Trophoblast cell (in vitro differentiated cells and primary cell): ENCODE results near the gene CLEC16A.

Experiments
- DNase-seq, 2 donors: peaks; one replicate each; pipeline ENCODE4 v3.0.0-alpha.2; 2016
- H2AFZ ChIP-seq: 2 replicates; pipeline ENCODE4 v1.6.1; 2013; ENCODE audit warnings: low read length, moderate library complexity, mild to moderate bottlenecking; ENCODE audit not compliant: insufficient read depth, poor library complexity
- H2AK5ac ChIP-seq: 2 replicates; pipeline ENCODE4 v1.6.1; 2013; ENCODE audit warnings: mild to moderate bottlenecking, low read length
- H2BK120ac ChIP-seq: 2 replicates; pipeline ENCODE4 v1.6.1; 2013; ENCODE audit warnings: low read length, mild to moderate bottlenecking, moderate library complexity; ENCODE audit not compliant: insufficient read depth, poor library complexity
- H2BK12ac ChIP-seq: 2 replicates; pipeline ENCODE4 v1.6.1; 2013; ENCODE audit warnings: mild to moderate bottlenecking, low read length, moderate library complexity
- H2BK5ac ChIP-seq: 2 replicates; pipeline ENCODE4 v1.6.1; 2013; ENCODE audit warnings: low read length, low read depth, moderate library complexity, mild to moderate bottlenecking; ENCODE audit not compliant: poor library complexity
- H3K14ac ChIP-seq: 2 replicates; pipeline ENCODE4 v1.6.1; 2013; ENCODE audit warnings: mild to moderate bottlenecking, low read length
- H3K18ac ChIP-seq: 2 replicates; pipeline ENCODE4 v1.6.1; 2013; ENCODE audit warnings: mild to moderate bottlenecking, low read length
- H3K23ac ChIP-seq: 2 replicates; pipeline ENCODE4 v1.6.1; 2013; ENCODE audit warnings: low read length
- H3K27ac ChIP-seq: 2 replicates; pipeline ENCODE4 v1.5.1; 2013; ENCODE audit warnings: low read depth, mild to moderate bottlenecking, inconsistent platforms, low read length, moderate library complexity
- H3K27me3 ChIP-seq: 2 replicates; pipeline ENCODE4 v1.6.1; 2013; ENCODE audit warnings: inconsistent platforms, mild to moderate bottlenecking, low read length, moderate library complexity; ENCODE audit not compliant: insufficient read depth
- H3K36me3 ChIP-seq, 2 experiments: 1 replicate in 1 of 2; 2 replicates in 1 of 2; pipeline ENCODE4 v1.6.1; 2013; ENCODE audit warnings: low read length in 2 of 2, mild to moderate bottlenecking in 2 of 2, moderate library complexity in 1 of 2; ENCODE audit not compliant: insufficient read depth in 2 of 2, control insufficient read depth in 1 of 2
- H3K4ac ChIP-seq: 2 replicates; pipeline ENCODE4 v1.6.1; 2013; ENCODE audit warnings: low read depth, mild to moderate bottlenecking, low read length, moderate library complexity
- H3K4me1 ChIP-seq, 2 experiments: 1 replicate in 1 of 2; 2 replicates in 1 of 2; pipeline ENCODE4 v1.6.1; 2013; ENCODE audit warnings: low read length in 2 of 2, mild to moderate bottlenecking in 2 of 2, moderate library complexity in 1 of 2; ENCODE audit not compliant: insufficient read depth in 2 of 2, control insufficient read depth in 1 of 2
- H3K4me2 ChIP-seq: 2 replicates; pipeline ENCODE4 v1.6.1; 2013; ENCODE audit warnings: inconsistent platforms, mild to moderate bottlenecking, low read length, moderate library complexity
- H3K4me3 ChIP-seq: 2 replicates; pipeline ENCODE4 v1.5.1; 2013; ENCODE audit warnings: mild to moderate bottlenecking, low read depth, low read length, inconsistent platforms
- H3K79me1 ChIP-seq: one replicate; pipeline ENCODE4 v1.6.1; 2013; ENCODE audit warnings: low read length
- H3K79me2 ChIP-seq: 2 replicates; pipeline ENCODE4 v1.6.1; 2013; ENCODE audit warnings: low read length, mild to moderate bottlenecking; ENCODE audit not compliant: control insufficient read depth, insufficient read depth, poor library complexity
- H3K9ac ChIP-seq: 2 replicates; pipeline ENCODE4 v1.6.1; 2013; ENCODE audit warnings: mild to moderate bottlenecking, low read length
- H3K9me3 ChIP-seq: 2 replicates; pipeline ENCODE4 v1.6.1; 2013; ENCODE audit warnings: low read depth, mild to moderate bottlenecking, control low read depth, inconsistent platforms, low read length; ENCODE audit not compliant: insufficient read depth
- H4K12ac ChIP-seq: 2 replicates; pipeline ENCODE4 v1.6.1; 2013; ENCODE audit warnings: low read depth, mild to moderate bottlenecking, low read length, moderate library complexity
- H4K8ac ChIP-seq: 2 replicates; pipeline ENCODE4 v1.6.1; 2013; ENCODE audit warnings: low read depth, mild to moderate bottlenecking, low read length, moderate library complexity
- H4K91ac ChIP-seq: one replicate; pipeline ENCODE4 v1.6.1; 2013; ENCODE audit warnings: low read depth, mild to moderate bottlenecking, low read length, moderate library complexity
- WGBS: extraction: QIAGEN DNeasy Blood & Tissue Kit; methylation state at CpG from one replicate; pipeline ENCODE4 v1.1.7; 2013; ENCODE audit warnings: missing lambda C conversion rate; ENCODE audit not compliant: insufficient read length, insufficient coverage; ENCODE audit errors: extremely low coverage; 5-methylcytosine and 5-hydroxymethylcytosine counted together

CLEC16A gene

GRCh38 chr16:10949424-10949970 is 5.1 kb downstream of the CLEC16A start:
- Histone ChIP-seq H3K4me3 (no peak overlapping the region), H2AK5ac (no peak overlapping the region), H3K4me1 (peaks cover 24 to 29% of the 10 kb centered on the region in 2 experiments), H4K91ac (no peak overlapping the region), H3K27me3 (no peaks in the 10 kb centered on the region), H3K18ac (no peak overlapping the region), H3K23ac (no peak overlapping the region), H2BK120ac (no peak overlapping the region), H3K14ac (no peak overlapping the region), H4K12ac (no peak overlapping the region), H4K8ac (no peak overlapping the region), H3K9ac (no peak overlapping the region), H2BK12ac (no peak overlapping the region), H3K36me3 (no peaks in the 10 kb centered on the region), H2AFZ (no peak overlapping the region), H2BK5ac (no peak overlapping the region), H3K9me3 (no peaks in the 10 kb centered on the region), H3K4ac (no peak overlapping the region), H3K79me1 (peaks cover 2% of the 10 kb centered on the region), H3K27ac (no peak overlapping the region), H3K79me2 (peaks cover 3% of the 10 kb centered on the region), H3K4me2 (no peak overlapping the region)
- no peak for DNase-seq
- no CpG with 5 or more reads among the region's 7 CpGs for WGBS

GRCh38 chr16:10950393-10950792 is 6.0 kb downstream of the CLEC16A start:
- Histone ChIP-seq H2AFZ (no peak overlapping the region), H2BK5ac (no peak overlapping the region), H3K4me3 (no peak overlapping the region), H3K4me2 (no peak overlapping the region), H2AK5ac (no peak overlapping the region), H3K18ac (no peak overlapping the region), H3K27ac (no peak overlapping the region), H3K79me2 (no peaks in the 10 kb centered on the region), H3K4ac (no peak overlapping the region), H4K8ac (no peak overlapping the region), H3K9ac (no peak overlapping the region), H3K9me3 (no peaks in the 10 kb centered on the region), H3K14ac (no peak overlapping the region), H4K91ac (no peak overlapping the region), H3K79me1 (peaks cover 6% of the 10 kb centered on the region), H2BK120ac (no peak overlapping the region), H4K12ac (no peak overlapping the region), H3K23ac (no peak overlapping the region), H2BK12ac (no peak overlapping the region), H3K4me1 (peaks cover 26 to 29% of the 10 kb centered on the region in 2 experiments), H3K36me3 (no peaks in the 10 kb centered on the region), H3K27me3 (no peaks in the 10 kb centered on the region)
- peak; percentile 62 to 73 for DNase-seq
- WGBS: no CpG with 5 or more reads among the region's 5 CpGs

- no peak overlapping the region for H3K9ac ChIP-seq
- no peak overlapping the region for H3K4ac ChIP-seq
- H2BK12ac ChIP-seq: no peak overlapping the region
- no peak overlapping the region for H2BK120ac ChIP-seq
- no peak overlapping the region for H2BK5ac ChIP-seq
- no peak overlapping the region for H3K18ac ChIP-seq
- H3K79me2 ChIP-seq: no peaks in the 10 kb centered on the region
- H4K12ac ChIP-seq: no peak overlapping the region
- H3K4me3 ChIP-seq: no peak overlapping the region
- no peak overlapping the region for H2AK5ac ChIP-seq
- peaks cover 24 to 29% of the 10 kb centered on the region in 2 experiments for H3K4me1 ChIP-seq
- no peak overlapping the region for H3K14ac ChIP-seq
- H3K27me3 ChIP-seq: no peaks in the 10 kb centered on the region
- H2AFZ ChIP-seq: no peak overlapping the region
- no peak overlapping the region for H3K4me2 ChIP-seq
- no CpG with 5 or more reads among the region's 4 CpGs for WGBS
- H3K27ac ChIP-seq: no peak overlapping the region
- no peaks in the 10 kb centered on the region for H3K9me3 ChIP-seq
- peaks cover 6% of the 10 kb centered on the region for H3K79me1 ChIP-seq
- no peaks in the 10 kb centered on the region for H3K36me3 ChIP-seq
- H4K91ac ChIP-seq: no peak overlapping the region
- no peak overlapping the region for H3K23ac ChIP-seq
- no peak overlapping the region for H4K8ac ChIP-seq
- DNase-seq: no peak
These were observed 6.7 kb downstream of the CLEC16A start for GRCh38 chr16:10951026-10951425.

- H4K91ac ChIP-seq: no peak overlapping the region
- H2AK5ac ChIP-seq: peak overlapping the region; percentile 49
- H4K12ac ChIP-seq: no peak overlapping the region
- H3K4me3 ChIP-seq: no peak overlapping the region
- H3K23ac ChIP-seq: no peak overlapping the region
- no peak overlapping the region for H3K9ac ChIP-seq
- peak overlapping the region; percentile 67 for H3K18ac ChIP-seq
- H3K4ac ChIP-seq: peak overlapping the region; percentile 6
- H3K79me2 ChIP-seq: no peaks in the 10 kb centered on the region
- no peak for DNase-seq
- no peak overlapping the region for H4K8ac ChIP-seq
- H3K27ac ChIP-seq: no peak overlapping the region
- H2BK5ac ChIP-seq: peak overlapping the region; percentile 38
- no peak overlapping the region for H3K4me2 ChIP-seq
- H3K4me1 ChIP-seq: peaks cover 8 to 29% of the 10 kb centered on the region in 2 experiments
- peaks cover 8% of the 10 kb centered on the region for H3K79me1 ChIP-seq
- H3K14ac ChIP-seq: peak overlapping the region; percentile 1
- no peaks in the 10 kb centered on the region for H3K27me3 ChIP-seq
- H3K9me3 ChIP-seq: no peaks in the 10 kb centered on the region
- no peak overlapping the region for H2AFZ ChIP-seq
- no peak overlapping the region for H2BK12ac ChIP-seq
- no CpG with 5 or more reads among the region's 7 CpGs for WGBS
- peaks cover 0 to 3% of the 10 kb centered on the region in 2 experiments for H3K36me3 ChIP-seq
- H2BK120ac ChIP-seq: peak overlapping the region; percentile 45
These were observed 10.5 kb downstream of the CLEC16A start for GRCh38 chr16:10954903-10955302.
